CD4-positive, alpha-beta T cell treated with Interleukin-15 for 1 hour (primary cell): ENCODE measurements around the gene CFAP61.
A peak's percentile ranks its signal among the peaks of the same experiment; 100 is the strongest.
"Not testable (repeated sequence)": the region's sequence is repeated elsewhere in the genome, so short reads cannot be mapped to it uniquely, and the experiment has no call there.

Experiments
- DNase-seq: peaks from one replicate; pipeline ENCODE4 v3.0.0-alpha.2; 2020

The CFAP61 gene

GRCh38 chr20:20333866-20334265 lies 281.5 kb downstream of the CFAP61 start:
- DNase-seq: no peak

- no peak for DNase-seq
Measured at GRCh38 chr20:20334489-20334888, 282.2 kb downstream of the CFAP61 start.

- DNase-seq: no peak
Measured at GRCh38 chr20:20338133-20338730, 285.9 kb downstream of the CFAP61 start.

- no peak for DNase-seq
Measured at GRCh38 chr20:20340443-20340842, 288.1 kb downstream of the CFAP61 start.

- no peak for DNase-seq
Measured at GRCh38 chr20:20341371-20341770, 289.0 kb downstream of the CFAP61 start.

GRCh38 chr20:20342066-20342465 lies 289.7 kb downstream of the CFAP61 start:
- no peak for DNase-seq

- no peak for DNase-seq
Measured at GRCh38 chr20:20343932-20344331, 291.6 kb downstream of the CFAP61 start.

GRCh38 chr20:20344476-20344875 lies 292.1 kb downstream of the CFAP61 start:
- DNase-seq: no peak

- no peak for DNase-seq
Measured at GRCh38 chr20:20353576-20353975, 301.2 kb downstream of the CFAP61 start.

- DNase-seq: not testable (repeated sequence)
Measured at GRCh38 chr20:20355503-20355902, 303.2 kb downstream of the CFAP61 start.

GRCh38 chr20:20358801-20359200 lies 306.5 kb downstream of the CFAP61 start:
- DNase-seq: no peak

GRCh38 chr20:20359628-20360027 lies 307.3 kb downstream of the CFAP61 start:
- DNase-seq: no peak

GRCh38 chr20:20360464-20360863 lies 308.1 kb downstream of the CFAP61 start:
- peak; percentile 26 for DNase-seq

GRCh38 chr20:20362774-20363433 lies 310.6 kb downstream of the CFAP61 start:
- no peak for DNase-seq

- DNase-seq: no peak
Measured at GRCh38 chr20:20363434-20363798, 311.1 kb downstream of the CFAP61 start.

- DNase-seq: no peak
Measured at GRCh38 chr20:20363799-20364592, 311.7 kb downstream of the CFAP61 start.

- no peak for DNase-seq
Measured at GRCh38 chr20:20364593-20365479, 312.5 kb downstream of the CFAP61 start.

- no peak for DNase-seq
Measured at GRCh38 chr20:20365480-20366161, 313.3 kb downstream of the CFAP61 start.

GRCh38 chr20:20366551-20366875 lies 314.2 kb downstream of the CFAP61 start:
- DNase-seq: no peak

- no peak for DNase-seq
Measured at GRCh38 chr20:20366876-20367574, 314.7 kb downstream of the CFAP61 start.

GRCh38 chr20:20367575-20368417 lies 315.5 kb downstream of the CFAP61 start, which contains the start of gene INSM1:
TSS of gene INSM1 (plus strand) at chr20:20368104. CDS start at chr20:20368268, 164 bp downstream.
- DNase-seq: no peak
